Right renal cortex interstitium (tissue), 3 donors: ENCODE data around the gene COL1A1. TPM values are rescaled to one million over a fixed set of nuclear protein-coding genes. Genes with fewer than 3 reads are reported as not detected.

Experiments used
- DNase-seq, 3 donors: peaks; one replicate each; pipeline ENCODE4 v3.0.0-alpha.2; 2013; ENCODE audit warnings: low read depth in 3 of 3, low spot score in 2 of 3
- polyA plus RNA-seq, 3 donors: library from polyadenylated mRNA; unstranded; fragments of 120-200 nt; gene quantifications; one replicate each; pipeline ENCODE4 v1.2.1, GENCODE V29; 2013; ENCODE audit not compliant: insufficient read length in 3 of 3

Gene COL1A1
- polyA plus RNA-seq, 3 donors: 367 to 390 (median 375) TPM

DNA sequence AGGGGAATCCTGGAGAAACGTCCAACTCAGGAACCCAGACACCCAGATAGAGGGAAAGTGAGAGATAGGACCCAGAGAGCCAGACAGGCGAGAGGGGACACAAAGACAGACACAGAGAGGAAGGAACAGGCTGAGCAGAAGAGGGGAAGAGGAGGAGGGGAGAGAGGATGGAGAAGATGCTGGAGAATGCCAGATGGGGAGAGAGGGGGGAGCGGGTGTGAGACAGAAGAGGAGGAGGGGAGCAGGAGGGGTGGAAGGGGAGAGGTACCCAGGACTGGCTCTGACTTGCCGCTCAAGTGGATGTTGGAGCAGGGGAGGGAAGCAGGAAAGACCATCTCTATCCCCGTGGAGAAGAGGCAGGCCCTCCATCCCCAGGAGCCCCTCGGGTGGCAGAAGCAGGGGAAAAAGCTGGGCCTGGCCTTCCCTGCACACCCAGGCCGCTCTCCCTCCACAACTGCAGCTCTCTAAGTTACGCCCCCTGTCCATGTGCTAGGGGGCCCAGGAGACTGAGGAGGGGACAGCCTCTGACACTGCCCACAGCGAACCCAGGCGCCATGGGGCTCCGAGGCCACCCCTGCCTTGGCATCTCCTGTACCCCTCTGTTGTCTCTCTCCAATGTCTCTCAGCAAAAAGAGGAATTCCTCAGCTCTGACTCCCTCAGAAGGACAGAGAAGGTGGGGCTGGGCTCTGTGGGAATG, 55.8 kb downstream of the COL1A1 start:
- DNase-seq: no peak

DNA sequence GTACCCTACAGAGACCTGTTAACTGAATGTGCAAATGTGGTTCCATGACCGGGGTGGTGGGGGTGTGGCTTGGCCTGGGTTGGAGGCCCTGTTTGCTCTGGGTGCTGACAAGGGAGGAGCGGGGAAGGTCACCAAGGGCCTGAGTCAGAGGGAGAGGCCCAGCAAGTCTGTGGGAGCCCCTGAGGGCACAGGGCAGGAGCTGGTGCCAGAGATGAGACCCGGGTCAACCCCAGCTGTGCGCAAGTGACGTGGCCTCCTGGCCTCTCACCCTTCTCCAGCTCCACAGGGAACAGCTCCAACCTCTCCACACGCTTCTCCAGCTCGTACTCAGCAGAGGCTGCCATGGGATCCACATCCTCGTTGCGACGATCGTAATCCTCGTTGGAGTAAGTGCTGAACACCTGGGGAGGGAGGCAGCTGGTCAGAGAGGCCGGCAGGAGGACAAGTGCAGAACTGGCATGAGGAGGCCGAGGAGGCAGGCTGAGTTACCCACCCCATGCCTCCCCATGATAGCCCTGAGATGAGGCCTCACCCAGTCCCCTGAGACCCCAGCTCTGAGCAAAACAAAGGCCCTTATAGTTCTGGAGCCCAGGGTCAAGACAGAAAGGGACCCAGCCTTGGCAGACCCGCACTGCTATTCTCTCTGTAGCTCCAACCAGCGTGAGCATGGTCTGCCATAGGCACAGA, 56.4 kb downstream of the COL1A1 start:
- no peak for DNase-seq

DNA sequence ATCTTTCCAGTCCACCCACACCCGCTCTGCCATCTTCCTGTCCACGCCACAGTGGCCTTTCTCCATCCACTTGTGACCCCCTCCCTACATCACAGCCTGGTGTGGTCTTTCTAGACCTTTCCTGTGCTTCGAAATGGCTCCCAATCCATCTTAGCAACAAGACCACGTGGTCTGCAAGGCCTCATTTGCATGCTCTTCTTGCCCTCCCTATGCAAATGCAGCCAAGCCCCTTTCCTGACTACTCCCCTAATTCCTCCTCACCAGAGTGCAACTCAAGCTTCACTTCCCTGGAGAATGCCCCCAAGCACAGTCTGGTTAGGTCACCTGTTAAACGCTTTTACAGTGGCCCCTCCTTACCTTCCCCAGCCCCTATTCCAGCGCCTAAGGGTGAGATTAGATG, 57.1 kb downstream of the COL1A1 start:
- DNase-seq: no peak

DNA sequence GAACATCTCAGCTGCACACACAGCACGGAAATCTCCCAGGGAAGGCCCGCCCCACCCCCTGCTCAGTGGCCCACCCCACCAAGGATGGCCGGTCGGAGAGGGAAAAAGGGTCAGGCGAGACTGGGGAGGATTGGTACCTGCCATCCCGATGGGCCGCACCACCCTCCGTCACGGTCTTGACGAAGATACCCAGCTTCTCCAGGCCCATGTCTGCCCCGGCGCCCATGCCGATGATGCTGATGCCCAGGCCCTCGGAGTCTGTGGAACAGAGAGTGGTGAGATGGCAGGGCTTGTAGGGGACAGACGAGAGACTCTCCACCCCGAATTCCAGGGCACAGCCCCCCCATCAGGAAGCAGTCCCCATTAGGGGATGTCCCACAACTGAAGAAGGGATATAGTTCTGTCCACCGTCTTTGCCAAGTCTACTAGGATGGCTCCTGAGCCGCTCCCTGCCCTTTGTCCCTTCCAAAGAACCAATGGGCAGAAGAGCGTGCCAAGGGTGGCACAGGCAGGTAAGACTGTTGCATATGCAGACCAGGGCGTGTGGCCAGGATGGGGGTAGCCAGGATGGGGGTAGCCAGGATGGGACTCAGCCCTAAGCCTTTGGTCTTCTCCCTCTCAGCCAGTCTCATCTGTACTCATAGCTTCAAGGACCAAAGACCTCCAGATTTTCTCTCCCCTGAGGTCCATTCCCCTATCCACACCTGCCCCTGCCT, 57.8 kb downstream of the COL1A1 start:
- no peak for DNase-seq

DNA sequence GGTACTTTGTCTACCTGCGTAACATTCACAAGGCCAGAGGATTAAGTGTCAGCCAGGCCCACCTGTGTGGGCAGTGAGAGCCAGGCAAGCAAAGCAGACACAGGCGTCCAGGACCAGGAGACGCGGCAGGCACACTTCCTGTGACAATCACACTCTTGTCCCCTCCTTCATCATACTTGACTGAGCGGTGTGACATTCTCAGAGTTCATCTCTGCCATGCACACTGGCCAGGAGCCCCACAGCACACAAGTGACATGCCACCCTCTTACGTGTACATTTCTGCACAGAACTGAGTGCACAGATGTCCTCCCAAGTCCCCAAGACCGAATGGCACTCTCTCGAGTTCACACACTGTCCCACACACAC, 59.7 kb downstream of the COL1A1 start:
- DNase-seq: no peak

DNA sequence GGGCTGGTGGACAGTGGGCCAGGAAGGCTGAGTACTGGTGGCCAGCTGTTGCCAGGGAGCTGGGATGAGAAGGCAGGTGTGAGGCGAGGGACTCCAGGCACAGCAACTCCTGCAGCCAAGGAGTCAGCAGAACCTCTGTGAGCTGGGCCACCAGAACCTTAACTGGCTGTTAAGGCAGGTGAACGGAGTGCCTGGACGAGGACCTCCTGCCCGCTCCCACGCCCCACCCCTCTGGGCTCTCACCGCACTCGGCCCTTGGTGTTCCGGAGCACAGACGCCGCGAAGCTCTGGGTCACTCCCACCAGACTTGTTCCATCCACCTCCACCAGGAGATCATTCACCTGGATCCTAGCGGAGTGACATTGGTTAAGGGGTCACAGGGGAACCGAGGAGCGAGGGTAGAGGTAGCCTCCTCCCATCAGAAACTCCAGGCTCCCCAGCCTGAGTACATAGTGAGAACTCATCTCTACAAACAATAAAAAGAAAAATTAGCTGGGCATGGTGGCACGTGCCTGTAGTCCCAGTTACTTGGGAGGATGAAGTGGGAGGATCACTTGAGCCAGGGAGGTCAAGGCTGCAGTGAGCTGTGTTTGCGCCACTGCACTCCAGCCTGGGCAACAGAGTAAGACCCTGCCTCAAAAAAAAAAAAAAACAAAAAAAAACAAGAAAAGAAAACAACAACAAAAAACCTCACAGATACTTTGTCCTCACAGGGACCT, 60.2 kb downstream of the COL1A1 start:
- DNase-seq: no peak

DNA sequence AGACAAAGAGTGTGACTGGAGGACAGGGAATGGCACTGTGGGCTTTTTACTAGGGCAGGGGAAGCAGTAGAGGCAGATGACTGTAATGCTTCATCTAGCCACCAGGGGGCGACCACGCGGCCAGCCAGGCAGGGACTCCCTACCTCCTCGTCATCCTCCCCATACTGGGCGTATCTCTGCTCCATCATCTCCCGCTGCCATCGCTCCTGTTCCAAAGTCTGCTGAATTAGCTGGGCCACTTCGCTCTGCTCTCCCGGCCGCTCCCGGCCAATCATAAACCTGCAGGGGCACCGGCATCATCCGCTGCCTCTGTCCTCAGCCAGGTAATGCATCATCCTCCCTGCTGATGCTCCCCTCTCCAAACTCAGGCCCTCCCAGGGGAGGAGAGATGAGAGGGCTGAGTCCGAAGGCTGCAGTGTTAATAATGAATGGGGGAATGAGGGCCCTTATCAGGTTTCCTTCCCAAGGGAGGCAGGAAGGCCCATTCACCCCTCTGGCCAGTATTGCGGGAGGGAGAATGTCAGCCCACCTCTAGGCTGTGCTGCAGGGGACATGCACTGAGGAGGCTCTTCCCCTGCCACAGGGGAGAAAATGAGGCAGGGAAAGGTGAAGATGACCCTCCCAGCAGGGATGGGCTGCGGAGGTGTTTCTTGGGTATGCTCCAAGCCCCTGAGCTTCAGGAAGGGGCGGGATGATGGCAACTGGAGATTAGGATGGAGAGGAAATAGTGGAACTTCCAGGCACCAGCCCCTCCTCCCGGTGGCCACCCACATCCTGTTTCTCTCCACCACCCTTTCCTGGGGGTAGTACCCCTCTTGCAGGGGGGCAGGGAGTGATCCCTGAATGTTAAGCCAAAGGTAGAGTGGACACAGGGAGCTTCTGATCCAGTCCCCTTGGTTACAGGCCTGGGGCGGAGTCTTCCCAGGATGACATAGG, 61.2 kb downstream of the COL1A1 start:
- DNase-seq: no peak

DNA sequence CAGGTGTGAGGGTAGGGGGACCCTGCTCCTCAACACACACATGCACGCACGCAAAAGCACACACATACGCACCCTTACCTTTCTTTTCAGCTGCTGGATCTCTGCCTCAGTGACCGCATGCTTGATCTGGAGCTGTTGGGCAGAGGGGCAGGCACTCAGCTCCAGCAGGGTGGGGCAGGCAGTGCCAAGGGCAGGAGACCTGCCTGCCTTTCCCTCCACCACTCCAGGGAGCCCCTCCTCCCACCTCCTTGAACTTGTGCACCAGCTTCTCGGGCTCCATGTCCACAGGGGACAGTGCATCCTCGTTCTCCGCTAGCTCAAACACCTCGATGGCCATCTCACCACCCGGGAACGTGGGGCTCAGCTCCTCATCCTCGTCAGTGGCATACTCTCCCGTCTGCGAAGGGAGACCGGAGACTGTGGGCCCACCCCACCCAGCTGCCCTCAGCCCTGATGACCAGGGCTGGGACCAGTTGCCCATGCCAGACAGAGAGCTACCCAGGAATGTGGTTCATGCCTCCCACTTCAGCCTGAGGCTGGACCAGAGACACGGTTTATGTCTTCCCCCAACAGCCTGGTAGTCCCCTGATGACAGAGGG, 62.1 kb downstream of the COL1A1 start:
- no peak for DNase-seq

DNA sequence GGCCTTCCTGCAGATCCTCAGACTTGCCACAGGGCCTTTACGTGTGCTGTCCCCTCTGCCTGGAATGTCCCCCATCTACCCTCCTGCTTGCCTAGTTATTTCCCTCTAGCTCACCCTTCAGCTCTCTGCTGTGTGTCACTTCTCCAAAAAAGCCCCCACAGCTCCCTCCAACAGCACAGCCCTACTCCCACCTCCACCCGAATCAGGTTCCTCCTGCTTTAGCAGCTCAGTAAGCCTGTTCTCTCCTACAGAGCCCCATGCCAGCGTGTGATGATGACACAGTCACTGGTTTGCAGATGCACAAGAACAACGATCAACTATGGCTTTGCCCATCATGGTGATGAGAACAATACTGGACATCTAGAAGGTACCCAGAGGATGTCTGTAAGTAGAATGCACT, 64.4 kb downstream of the COL1A1 start:
- DNase-seq: no peak

DNA sequence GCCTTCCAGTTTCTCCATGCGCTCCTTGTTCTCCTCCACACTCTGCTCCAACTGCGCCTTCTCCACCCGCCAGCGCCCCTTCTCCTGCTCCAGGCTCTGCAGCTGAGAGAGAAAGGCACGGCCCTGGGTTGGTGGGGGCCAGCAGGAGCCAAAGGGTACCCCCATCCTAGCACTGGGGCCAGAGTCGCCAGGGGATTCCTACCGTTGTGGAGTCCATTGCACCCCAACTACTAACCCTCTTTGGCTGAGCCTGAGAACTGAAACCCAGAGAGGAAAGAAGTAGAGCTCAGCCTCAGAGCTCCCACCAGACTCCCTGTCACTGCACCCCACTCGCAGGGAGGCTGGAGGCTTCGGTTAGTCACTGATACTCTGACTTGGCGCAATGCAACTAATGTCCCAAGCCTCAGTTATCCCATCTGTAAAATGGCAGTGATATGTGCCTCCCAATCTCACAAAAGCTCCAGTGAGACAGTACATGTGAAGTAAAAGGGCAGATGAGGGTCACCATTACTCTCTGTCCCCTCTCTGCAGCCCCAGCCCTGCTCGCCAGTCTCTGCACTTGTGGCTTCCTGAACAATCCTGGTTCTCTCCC, 65.2 kb downstream of the COL1A1 start:
- DNase-seq: no peak

DNA sequence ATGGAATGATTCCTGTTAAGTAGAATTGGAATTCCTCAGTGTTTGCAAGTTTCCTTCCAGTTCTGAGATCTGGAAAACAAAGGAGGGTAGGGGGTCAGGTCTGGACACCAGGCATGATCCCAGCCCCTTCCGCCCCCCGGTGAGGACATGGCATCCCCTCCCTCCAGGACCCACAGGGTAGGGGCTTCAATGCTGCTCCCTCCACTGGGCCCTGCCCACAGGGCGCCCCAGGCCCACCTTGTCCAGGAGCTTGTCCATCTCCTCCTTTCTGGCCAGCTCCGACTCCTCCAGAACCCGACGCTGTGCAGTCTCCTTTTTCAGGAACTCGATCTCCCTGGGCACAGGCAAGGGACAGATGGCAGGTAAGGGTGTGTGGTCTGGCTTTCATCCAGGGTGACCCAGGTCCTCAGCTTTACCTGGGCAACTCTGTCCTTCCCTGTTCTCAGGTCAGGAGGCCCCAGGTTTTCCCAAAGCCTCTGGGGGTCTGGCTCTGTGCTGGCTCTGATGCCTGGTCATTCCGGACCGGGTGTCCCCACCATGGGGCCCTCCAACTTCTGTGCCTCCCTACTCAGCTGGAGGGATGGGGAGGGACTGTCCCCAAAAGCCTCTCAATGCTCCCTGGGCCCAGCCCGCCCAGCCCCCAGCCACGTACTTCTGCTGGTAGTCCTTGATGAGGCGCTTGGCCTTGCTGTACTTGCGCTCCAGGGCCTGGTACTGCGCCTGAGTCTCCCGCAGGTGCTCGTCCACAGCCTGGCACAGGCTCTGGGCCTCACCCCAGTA, 65.9 kb downstream of the COL1A1 start:
- DNase-seq: no peak

DNA sequence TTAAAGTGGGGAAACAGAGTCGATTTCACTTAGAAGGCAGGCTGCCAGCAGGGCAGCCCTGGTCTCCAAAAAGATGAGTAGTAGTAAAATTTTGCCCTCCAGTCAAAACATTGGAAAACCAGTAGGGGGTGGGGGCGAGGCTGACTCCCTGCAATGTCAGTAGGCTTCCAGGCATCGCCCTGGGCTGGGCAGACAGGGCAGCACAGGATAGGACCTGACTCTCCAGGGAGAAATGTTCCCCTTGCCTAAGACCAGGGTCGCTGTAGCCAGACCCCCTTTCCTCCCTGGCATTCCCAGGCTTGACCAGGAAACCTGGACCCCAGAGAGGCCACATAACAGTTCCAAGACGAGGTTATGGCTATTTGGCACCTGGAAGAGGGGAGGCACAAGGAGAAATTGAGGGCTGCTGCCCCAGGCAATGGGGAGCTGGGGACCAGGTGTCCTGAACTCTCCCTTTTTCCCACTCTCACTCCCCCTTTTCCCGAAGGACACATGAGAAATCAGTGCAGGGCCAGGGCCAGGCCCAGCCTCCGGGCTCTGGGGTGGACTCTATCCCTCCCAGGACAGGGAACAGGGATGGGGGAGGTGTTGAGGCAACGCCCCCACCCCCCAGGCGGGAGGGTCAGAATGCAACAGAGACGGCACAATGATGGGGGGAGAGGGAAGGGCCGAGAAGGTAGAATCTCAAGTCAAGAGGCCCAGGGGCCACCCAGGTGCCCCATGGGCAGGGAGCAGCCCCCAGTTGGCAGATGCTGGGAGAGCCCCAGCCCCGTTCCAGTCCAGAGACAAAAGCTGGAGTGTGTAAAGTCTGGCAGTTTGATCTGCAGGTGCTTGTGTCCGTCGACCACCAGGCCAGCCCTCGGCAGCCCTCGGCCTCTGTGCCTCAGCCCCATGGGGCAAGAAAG, 67.0 kb downstream of the COL1A1 start:
- DNase-seq: no peak

DNA sequence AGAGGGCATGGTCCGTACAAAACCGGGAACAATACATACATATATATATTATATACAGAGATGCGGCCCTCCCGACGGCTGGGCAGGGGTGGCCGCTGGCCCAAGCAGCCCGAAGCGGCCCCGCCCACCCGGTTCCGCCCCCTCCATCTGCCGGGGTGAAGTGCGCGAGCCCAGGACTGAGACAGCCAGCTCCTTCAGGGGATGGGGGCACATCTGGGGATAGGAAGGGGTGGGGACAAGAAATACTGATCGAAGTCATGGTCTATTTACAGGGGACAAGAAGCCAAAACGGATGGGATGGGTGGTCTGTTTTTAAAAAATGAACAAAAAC, 67.7 kb downstream of the COL1A1 start:
- DNase-seq: no peak

Other genes starting within 250 kb of the COL1A1 start
- gene DLX4, start 232.4 kb downstream of the COL1A1 start, polyA plus RNA-seq: under 1 TPM; 0.28 to 0.61 (median 0.39) TPM
- gene DLX3, start 206.4 kb downstream of the COL1A1 start, polyA plus RNA-seq: 1 to 10 TPM in 2 of 3 donors, under 1 TPM in 1; 0.64 to 2.0 (median 1.4) TPM
- 100 to 1,000 TPM in 1 of 3 donors, 10 to 100 TPM in 2; 89.8 to 104 (median 95.0) TPM for gene ITGA3, start 145.5 kb downstream of the COL1A1 start, polyA plus RNA-seq
- 100 to 1,000 TPM; 118 to 135 (median 127) TPM for gene PDK2, start 106.3 kb downstream of the COL1A1 start, polyA plus RNA-seq
- 10 to 100 TPM; 11.0 to 12.2 (median 12.1) TPM for gene SAMD14, start 71.5 kb downstream of the COL1A1 start, polyA plus RNA-seq
- gene PPP1R9B, start 51.0 kb downstream of the COL1A1 start, polyA plus RNA-seq: 10 to 100 TPM; 40.3 to 46.4 (median 44.3) TPM
- under 1 TPM; 0.62 to 0.85 (median 0.83) TPM for gene SGCA, start 35.6 kb downstream of the COL1A1 start, polyA plus RNA-seq
- gene TMEM92, start 72.8 kb upstream of the COL1A1 start, polyA plus RNA-seq: 1 to 10 TPM; 1.6 to 2.8 (median 1.9) TPM
- 10 to 100 TPM; 15.5 to 16.7 (median 15.8) TPM for gene XYLT2, start 144.5 kb upstream of the COL1A1 start, polyA plus RNA-seq
- gene MRPL27, start 171.6 kb upstream of the COL1A1 start, polyA plus RNA-seq: 10 to 100 TPM; 70.7 to 81.5 (median 80.0) TPM
- gene EME1, start 171.6 kb upstream of the COL1A1 start, polyA plus RNA-seq: 1 to 10 TPM; 7.1 to 9.4 (median 8.5) TPM
- 10 to 100 TPM; 60.9 to 64.9 (median 64.6) TPM for gene LRRC59, start 195.9 kb upstream of the COL1A1 start, polyA plus RNA-seq
- 100 to 1,000 TPM in 1 of 3 donors, 10 to 100 TPM in 2; 81.2 to 115 (median 98.7) TPM for gene ACSF2, start 224.6 kb upstream of the COL1A1 start, polyA plus RNA-seq